GM18861 (cell line): ENCODE data around the gene CD101.

Experiments used
- ATAC-seq: cut with Tn5 transposase; IDR thresholded peaks from one replicate; pipeline ENCODE4 v1.9.1; 2021; ENCODE audit not compliant: unreplicated experiment

The CD101 gene

DNA sequence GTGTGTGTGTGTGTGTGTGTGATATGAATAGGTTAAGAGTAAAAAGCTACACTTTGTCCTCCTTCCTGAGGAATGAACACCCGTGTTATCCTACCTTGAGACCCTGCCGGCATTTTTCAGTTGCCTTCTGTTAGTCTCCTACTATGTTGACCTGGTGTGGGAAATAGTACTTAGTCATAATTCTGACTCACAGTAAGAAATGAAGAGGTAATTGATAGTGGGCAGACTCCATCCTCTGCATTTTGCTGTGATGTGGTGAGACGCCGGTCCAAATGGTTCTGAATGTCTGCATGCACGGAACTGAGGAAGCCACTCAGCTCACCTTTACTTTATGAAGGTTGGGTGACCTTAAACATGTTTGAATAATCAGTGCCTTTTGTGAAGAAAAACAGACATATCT is 12.6 kb downstream of the CD101 start:
- ATAC-seq = no peak

DNA sequence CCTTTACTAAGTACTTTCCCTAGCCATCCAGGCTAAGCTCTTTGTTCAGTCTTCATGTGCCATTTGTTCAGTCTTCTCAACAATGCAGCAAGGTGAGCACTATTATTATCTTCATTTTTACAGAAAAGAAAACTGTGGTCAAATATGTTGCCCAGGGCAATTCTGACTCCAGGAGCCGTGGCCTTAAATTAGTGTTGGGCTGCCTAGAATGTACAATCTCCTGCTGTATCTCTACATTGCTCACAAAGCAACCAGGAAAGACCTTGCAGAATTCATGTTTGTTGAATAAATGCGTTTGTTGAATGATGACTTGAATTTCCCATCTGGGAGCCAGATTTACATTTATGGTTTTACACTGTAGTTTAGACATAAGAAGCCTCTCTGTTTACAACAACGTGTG is 14.2 kb downstream of the CD101 start:
- no peak for ATAC-seq

DNA sequence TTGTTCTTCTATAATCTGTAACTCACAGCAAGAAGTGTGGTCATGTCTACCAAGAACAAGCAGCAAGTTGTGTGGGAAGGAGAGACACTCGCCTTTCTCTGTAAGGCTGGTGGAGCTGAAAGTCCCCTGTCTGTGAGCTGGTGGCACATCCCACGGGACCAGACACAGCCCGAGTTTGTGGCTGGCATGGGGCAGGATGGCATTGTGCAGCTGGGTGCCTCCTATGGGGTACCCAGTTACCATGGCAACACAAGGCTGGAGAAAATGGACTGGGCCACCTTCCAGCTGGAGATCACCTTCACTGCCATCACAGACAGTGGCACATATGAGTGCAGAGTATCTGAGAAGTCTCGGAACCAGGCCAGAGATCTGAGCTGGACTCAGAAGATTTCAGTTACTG is 15.5 kb downstream of the CD101 start:
- no peak for ATAC-seq

DNA sequence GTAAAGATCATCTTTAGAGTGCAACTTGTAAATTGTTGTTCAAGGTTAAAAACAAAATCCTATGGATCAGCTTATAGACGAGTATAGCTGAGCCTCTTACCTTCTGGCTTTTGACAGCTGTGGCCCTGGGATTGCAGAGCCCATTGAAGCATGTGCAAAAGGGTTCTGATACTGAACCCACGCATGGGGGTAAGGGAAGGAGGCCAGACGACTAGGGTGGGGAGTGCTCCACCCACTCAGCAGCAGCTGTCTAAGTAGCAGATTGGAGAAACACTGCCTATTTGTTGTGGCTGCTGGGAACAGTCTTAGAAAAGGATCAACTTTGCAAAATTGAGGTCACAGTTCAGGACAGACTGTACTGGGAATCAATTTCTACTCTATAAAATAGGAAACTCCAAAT is 16.1 kb downstream of the CD101 start:
- no peak for ATAC-seq

DNA sequence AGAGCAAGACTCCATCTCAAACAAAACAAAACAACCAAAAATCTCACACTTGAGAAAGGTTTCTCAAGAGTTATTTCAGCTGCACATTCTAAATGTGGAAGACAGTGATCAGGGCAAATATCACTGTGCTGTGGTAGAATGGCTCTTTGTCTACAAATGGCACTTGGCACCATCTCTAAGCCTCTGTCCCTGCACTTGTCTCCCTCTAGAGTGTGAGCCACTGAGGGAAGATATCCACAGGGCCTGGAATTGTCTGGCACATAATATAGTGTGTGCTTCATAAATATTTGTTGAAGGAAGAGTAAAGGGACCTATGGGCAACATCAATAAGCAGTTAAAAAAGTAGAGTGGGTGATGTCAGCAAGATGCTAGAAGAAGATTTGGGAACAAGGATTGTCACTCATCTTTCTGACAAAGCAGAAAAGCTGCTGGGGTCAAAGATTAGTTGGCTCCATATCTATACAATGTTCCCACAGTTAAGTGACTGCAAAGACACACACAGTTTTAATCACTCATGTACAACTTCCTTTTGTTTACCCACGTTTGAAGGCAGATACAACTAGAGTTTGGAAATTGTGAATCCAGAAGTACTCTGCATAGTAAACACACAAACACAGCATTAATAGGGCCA is 19.1 kb downstream of the CD101 start:
- no peak for ATAC-seq

DNA sequence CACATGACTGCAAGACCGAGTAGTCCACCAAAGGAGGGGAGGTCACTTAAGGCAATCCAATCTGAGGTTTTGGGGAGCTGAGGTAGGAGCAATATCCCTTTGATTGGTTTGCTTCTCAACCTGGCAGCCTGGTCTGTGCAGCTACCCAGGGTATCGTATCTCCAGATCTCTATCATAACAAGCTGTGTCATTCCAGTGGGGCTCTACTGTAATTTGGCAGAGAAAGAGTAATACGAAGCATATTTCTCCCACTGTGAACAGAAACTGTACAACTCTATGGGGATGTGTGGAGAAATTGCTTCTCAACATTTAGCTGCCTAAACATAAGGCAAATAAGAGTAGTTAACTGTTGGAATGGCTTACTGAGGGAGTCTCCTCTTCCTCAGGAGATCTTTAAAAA is 20.6 kb downstream of the CD101 start:
- no peak for ATAC-seq

DNA sequence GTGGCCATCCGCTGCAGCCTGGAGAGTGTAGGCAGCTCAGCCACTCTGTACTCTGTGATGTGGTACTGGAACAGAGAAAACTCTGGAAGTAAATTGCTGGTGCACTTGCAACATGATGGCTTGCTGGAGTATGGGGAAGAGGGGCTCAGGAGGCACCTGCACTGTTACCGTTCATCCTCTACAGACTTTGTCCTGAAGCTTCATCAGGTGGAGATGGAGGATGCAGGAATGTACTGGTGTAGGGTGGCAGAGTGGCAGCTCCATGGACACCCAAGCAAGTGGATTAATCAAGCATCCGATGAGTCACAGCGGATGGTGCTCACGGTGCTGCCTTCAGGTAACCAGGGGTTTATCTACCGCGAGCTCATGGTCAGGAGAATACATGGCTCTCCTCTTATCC is 24.0 kb downstream of the CD101 start:
- ATAC-seq = no peak

DNA sequence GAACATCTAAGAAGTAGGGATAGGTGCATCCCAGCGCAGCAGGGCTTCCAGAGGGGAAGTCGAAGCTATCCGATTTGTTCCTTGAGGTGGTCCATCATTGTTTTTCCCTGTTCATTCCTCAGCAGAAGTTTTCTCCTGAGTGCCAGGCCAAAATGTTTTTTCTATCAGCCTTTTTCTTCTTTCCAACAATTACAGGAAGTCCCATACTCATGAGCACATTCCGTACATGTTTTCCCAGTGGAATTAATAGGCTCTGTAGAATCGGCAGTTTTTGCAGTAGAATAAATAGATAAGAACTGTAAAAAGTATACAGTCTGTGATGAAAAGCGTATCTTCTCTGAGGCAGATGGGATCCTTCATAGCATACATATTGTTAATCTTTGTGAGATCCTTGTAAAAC is 24.8 kb downstream of the CD101 start:
- ATAC-seq = no peak

DNA sequence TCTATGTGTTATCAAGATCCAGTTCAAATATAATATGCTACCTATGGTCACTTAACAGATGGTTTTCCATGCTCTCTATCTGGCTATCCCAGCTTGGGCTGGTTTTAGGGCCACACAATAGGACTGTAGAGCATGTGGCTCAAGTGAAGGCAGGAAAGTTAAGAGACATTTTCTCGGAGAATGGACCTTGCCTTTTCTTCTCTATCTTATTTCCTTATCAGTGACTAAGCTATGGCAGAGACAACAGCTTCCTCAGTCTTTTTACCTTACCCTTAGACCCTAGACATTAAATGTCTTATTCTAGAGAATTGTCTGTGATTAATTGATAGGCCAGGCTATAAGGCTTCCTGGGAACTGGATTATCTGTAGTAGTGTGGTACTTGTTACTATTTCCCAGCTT is 28.1 kb downstream of the CD101 start:
- no peak for ATAC-seq

DNA sequence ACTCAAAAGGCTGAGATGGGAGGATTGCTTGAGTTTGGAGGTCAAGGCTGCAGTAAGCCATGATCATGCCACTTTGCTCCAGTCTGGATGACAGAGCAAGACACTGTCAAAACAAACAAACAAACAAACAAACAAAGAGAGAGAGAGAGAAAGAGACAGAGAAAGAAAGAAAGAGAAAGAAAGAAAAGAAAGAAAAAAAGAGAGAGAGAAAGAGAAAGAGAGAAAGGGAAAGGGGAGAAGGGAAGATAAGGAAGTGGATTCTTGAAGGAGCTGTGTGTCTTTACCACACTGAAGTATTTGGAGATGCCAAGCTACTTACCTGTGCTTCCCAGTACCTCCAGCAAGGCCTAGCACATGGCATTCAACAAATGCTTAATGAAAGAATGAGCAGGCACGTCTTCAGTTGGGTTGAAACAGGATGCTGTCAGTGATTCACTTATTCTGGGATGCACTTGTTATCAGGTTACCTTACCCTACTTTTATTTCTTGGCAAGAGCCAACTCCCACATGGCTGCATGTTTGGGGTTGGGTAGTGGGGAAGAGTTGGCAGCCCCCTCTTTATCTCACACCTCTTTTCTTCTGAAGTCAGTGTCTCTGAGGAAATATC is 28.8 kb downstream of the CD101 start:
- no peak for ATAC-seq

DNA sequence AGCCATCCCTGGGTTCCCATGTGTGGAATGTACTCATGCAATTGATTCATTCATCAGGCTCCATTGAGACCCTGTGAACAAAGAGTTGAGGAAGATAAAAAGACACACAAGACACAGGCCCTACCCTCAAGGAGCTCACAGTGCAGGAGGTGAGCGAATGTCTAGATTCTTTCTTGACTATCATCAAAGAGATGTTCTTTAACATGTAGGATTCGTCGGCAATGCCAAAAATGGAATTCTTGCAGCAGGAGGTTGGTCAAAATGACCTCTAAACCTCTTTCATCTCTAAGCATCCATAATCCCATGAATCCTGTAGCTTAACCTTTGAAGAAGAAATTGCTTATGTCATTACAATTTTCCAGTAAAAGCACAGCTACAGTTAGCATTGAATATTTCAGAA is 30.7 kb downstream of the CD101 start:
- ATAC-seq = no peak

DNA sequence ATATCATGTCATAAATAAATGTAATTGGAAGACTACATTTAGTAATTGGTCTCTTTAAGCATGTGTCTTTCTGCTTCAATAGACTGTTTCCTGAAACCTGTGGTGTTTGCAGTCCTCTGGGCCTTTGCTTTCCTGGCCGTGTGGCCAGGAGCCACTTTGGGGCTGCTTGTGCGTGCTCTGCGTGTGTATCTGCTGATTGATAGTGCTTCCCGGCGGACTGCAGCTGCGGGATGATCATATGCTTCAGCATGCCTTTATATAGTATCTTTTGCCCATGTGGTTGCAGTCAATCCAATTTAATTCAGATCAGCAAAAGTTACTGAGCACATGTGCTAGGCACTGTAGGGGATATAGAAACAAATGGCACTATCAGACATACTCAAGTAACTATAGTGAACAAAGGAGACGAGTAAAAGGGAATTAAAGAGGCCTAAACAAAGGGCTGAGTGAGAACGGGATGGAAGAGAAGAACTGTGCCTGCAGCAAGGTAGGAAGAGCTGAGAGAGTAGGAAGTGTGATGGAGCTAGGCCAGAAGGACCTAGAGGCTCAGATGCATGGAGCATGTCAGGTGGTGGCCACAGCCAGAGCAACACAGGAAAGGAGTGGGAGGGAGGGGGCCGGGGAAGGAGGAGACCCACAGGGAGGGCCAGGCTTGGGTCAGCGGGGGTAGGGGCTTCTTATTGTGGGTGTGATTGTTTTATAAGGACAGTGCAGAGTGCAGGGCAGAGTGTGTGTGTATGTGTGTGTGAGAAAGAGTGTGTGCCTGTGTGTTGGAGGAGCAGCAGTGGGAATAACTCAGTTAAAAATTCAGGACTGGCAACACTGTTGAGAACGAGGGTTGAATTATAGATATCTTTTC is 31.4 kb downstream of the CD101 start:
- ATAC-seq = no peak

DNA sequence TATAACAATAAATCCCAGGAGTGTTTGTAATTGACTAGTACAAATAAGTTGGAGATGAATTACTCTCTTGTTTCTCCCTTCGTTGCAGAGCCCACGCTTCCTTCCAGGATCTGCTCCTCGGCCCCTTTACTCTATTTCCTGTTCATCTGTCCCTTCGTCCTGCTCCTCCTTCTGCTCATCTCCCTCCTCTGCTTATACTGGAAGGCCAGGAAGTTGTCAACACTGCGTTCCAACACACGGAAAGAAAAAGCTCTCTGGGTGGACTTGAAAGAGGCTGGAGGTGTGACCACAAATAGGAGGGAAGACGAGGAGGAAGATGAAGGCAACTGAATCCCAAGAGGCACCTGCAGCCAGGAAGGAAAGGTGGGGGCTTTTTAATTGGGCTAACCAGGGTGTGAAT is 32.2 kb downstream of the CD101 start:
- ATAC-seq = no peak

DNA sequence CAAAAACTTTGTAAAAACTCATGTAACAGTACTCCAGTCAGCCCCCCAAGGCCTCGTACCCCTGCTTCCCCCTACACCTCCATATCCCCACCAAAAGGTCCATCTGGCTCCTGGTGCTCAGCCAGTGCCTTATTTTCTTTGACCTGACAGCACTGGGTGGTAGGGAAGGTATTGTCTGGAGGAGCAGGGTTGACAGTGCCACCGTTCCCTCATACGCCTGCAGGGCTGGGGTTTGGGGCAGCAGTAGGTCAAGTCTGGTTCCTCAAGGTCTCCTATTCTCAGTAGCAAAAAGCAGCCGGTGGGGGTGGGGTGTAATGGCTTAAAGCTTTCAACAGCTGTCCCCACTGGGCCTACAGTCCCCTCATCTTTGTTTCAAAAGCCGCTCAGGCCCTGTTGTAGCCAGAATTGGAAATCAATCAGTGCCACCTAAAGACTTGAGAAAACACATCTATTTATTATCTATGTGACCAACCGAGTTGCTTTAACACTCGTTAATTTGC is 33.3 kb downstream of the CD101 start:
- ATAC-seq = no peak

DNA sequence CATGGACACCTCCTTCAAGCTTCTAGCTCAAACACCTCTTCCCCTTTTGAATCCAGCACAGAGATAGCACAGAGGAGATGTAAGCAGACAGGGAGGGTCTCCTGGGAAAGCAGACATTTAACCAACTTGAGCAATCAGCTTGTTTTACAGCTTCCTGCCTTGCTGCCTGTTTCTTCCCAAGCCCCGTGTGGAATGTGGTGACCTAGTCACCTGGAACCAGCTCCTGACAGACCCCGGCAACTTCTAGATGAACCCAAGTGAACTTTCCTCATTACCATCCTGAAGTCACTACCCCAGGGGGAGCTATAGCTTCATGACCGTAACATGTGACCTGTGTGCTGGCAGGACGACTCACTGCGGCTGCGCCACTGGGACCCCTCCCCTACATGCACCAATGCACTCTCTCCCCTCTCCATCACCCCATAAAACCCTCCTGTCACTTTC is 34.5 kb downstream of the CD101 start:
- no peak for ATAC-seq

DNA sequence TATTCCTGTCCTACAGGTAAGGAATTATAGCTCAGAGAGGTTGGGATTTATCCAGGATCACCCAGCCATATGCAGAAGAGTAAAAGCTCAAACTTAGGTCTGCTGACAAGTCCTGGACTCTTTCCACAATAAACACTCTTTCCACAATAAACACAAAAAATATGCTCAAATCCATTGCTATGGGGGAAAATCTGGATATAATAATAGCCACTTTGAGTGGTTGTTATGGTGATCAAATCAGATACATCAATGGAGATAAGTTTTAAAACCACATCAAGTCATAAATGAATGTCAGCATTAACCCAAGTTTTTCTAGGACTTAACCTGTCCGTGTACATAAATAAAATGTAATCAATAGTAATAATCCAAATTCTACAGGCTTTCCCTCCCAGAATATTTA is 36.2 kb downstream of the CD101 start:
- no peak for ATAC-seq

DNA sequence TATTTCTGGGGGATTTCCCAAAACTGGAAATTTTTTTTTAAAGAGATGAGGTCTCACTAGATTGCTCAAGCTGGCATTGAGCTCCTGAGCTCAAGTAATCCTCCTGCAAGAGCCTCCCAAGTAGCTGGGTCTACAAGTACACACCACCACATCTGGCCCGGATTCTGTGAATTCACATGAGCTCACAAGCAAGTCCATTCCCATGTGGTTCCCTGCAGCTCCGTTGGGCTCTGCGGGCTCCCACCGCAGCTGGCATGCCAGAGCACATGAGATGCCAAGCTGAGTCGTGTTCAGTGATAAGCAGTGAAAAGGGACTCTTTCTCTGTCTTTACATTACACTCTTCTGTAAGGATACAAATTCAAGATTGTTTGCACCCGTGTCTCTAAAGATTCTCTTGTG is 36.7 kb downstream of the CD101 start:
- ATAC-seq = no peak

DNA sequence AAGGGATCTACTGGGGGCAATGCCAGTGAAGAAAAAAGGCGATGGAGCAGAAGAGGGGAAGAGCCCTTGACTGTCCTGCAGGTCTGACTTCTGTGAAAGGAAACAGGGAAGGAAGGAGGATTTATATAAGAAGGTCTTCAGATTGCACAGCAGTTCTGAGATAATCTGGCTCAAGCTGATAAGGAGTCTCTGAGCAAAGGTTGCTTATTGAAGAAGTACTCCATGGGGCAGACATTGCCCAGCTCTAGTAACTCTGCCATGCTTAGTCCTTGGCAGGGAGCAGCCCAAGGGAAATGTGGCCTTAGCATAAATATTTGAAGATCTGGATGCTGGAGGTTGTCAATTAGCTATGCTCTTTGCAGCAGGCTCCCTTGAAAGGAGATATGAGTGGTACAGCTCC is 42.7 kb downstream of the CD101 start:
- no peak for ATAC-seq

DNA sequence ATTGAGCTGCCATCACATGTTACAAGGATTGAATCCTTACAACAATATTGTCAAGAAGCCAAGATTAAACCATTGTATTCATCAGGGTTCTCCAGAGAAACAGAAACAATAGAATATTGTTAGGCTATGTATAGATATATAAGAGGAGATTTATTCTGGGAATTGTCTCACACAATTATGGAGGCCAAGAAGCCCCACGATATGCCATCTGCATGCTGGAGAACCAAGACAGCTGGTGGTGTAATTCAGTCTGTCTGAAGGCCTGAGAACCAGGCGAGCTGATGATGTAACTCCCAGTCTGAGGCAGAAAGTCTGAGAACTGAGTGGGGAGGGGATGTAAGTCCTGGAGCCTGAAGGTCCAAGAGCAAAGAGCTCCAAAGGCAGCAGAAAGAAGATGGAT is 44.1 kb downstream of the CD101 start:
- ATAC-seq = no peak

DNA sequence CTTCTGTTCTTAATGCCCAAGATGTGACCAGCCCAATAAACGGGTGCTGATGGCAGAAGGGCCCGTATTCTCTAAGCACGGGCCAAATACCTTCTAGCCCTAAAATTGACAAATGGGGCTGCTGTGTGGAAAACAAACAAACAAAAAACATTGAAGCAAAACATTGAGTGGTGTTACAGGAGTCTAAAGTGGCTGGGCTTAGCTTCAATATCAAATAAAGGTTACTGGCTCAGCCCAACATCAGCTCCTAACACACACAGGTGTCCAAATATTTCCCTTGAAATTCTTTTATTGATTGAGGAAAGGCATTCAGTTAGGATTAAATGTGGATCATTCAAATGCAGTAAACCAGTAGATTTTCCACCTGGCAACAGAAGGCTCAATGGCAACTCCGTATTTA is 45.2 kb downstream of the CD101 start:
- ATAC-seq = no peak

DNA sequence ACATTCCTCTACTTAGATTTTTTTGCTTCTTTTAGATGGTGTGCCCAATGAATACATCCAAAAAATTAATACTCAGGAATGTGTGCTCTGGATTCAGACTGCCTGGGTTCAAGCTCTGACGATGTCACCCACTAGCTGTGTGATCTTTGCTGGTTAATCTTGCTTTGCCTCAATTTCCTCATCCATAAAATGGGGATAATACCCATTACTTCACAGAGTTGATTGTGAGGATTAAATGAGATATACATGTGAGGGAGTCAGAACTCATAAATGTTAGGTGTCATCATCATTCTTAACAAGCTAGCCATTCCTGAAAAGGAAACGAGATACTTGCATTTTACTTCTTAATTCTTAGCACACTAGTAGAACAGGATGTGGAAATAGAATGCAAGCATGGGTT is 45.7 kb downstream of the CD101 start:
- ATAC-seq = no peak

DNA sequence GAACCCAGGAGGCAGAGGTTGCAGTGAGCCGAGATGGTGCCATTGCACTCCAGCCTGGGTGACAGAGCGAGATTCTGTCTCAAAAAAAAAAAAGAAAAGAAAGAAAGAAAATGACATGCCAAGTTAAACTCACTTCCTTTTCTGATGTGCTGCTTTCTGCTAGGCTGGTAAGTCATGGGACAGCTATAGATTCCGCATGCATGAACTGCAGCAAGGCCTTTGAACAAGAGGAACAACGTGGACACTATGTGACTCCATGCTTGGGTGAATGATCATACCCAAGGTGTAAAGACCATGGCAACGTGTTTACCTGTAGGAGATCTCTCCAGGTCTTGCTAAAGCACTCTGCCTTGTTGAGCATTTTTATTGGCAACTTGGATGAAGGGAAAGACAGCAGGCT is 48.3 kb downstream of the CD101 start:
- no peak for ATAC-seq
